HepG2 (cell line): ENCODE data around the gene SETD7. TPM values are rescaled to one million over a fixed set of nuclear protein-coding genes. Genes with fewer than 3 reads are reported as not detected.
A peak's percentile ranks its signal among the peaks of the same experiment; 100 is the strongest.

Source experiments
- CCDC6 ChIP-seq: sonication (generic); formaldehyde crosslinking; IDR thresholded peaks from 2 replicates; pipeline ENCODE4 v1.8.1; 2022; ENCODE audit warnings: mild to moderate bottlenecking, missing genetic modification reagents, moderate library complexity
- FOXC1 ChIP-seq: sonication (generic); formaldehyde crosslinking; IDR thresholded peaks from 2 replicates; pipeline ENCODE4 v1.8.0; 2022; ENCODE audit warnings: mild to moderate bottlenecking, missing genetic modification reagents, borderline replicate concordance
- HNF1B ChIP-seq: sonication (generic); formaldehyde crosslinking; IDR thresholded peaks from 2 replicates; pipeline ENCODE4 v1.5.1; 2020; ENCODE audit warnings: mild to moderate bottlenecking, moderate library complexity, missing genetic modification reagents
- HNRNPK ChIP-seq: fragments of 200-400 bp; formaldehyde crosslinking; IDR thresholded peaks from 2 replicates; pipeline ENCODE4 v1.6.1; 2018; ENCODE audit warnings: low read length, low read depth, moderate library complexity, mild to moderate bottlenecking; ENCODE audit not compliant: poor library complexity, severe bottlenecking
- KLF11 ChIP-seq: IDR thresholded peaks from 2 replicates; pipeline ENCODE4 v1.6.1; 2016; ENCODE audit warnings: missing compliant biosample characterization
- MEIS1 ChIP-seq: sonication (generic); formaldehyde crosslinking; IDR thresholded peaks from 2 replicates; pipeline ENCODE4 v1.9.0; 2021; ENCODE audit warnings: mild to moderate bottlenecking, missing genetic modification reagents, moderate library complexity, borderline replicate concordance
- NR2F6 ChIP-seq, 2 experiments: IDR thresholded peaks; 2 replicates each; pipeline ENCODE4 v1.6.1; 2016; ENCODE audit warnings: antibody characterized with exemption in 1 of 2, mild to moderate bottlenecking in 1 of 2
- ZNF343 ChIP-seq: sonication (generic); formaldehyde crosslinking; IDR thresholded peaks from 2 replicates; pipeline ENCODE4 v1.4.0; 2020; ENCODE audit warnings: mild to moderate bottlenecking, missing genetic modification reagents
- ZNF768 ChIP-seq: sonication (generic); formaldehyde crosslinking; IDR thresholded peaks from 2 replicates; pipeline ENCODE4 v1.4.0; 2020; ENCODE audit warnings: missing genetic modification reagents
- ZNF781 ChIP-seq: sonication (generic); formaldehyde crosslinking; IDR thresholded peaks from 2 replicates; pipeline ENCODE4 v1.5.1; 2020; ENCODE audit warnings: borderline replicate concordance, mild to moderate bottlenecking, missing genetic modification reagents; ENCODE audit errors: not compliant biosample characterization
- polyA plus RNA-seq, 8 experiments: library from polyadenylated mRNA; depleted of rRNA in 3 of 8; stranded (reverse) in 7 of 8; unstranded in 1 of 8; fragments of >200 nt; fragmentation: Illumina TruSeq in 4 of 8; extraction: Trizol in 4 of 8; gene quantifications; 2 replicates each; pipeline versions ENCODE4 v1.2.1 to v1.2.3, GENCODE V29; 2011 to 2016; ENCODE audit warnings: low read depth in 4 of 8, missing spikeins in 1 of 8, mixed read lengths in 1 of 8; ENCODE audit not compliant: insufficient read depth in 1 of 8
- total RNA-seq, 5 experiments: library from RNA; depleted of rRNA; stranded (reverse); fragments of >200 nt; fragmentation: Illumina TruSeq; extraction: Trizol; gene quantifications; 2 replicates each; pipeline ENCODE4 v1.2.3, GENCODE V29; 2016; ENCODE audit warnings: low read depth in 1 of 5
- TF ChIP-seq, protein P1 (sequence below): sonication (generic); formaldehyde crosslinking; IDR thresholded peaks from 2 replicates; pipeline ENCODE4; 2020; ENCODE audit warnings: missing genetic modification reagents, mild to moderate bottlenecking, borderline replicate concordance
- TF ChIP-seq, protein P2 (sequence below): sonication (generic); formaldehyde crosslinking; IDR thresholded peaks from 2 replicates; pipeline ENCODE4 v1.8.1; 2022; ENCODE audit warnings: mild to moderate bottlenecking, missing genetic modification reagents
- TF ChIP-seq, protein P3 (sequence below): sonication (generic); formaldehyde crosslinking; IDR thresholded peaks from 2 replicates; pipeline ENCODE4 v1.8.0; 2023; ENCODE audit warnings: mild to moderate bottlenecking, missing genetic modification reagents
- TF ChIP-seq, protein P4 (sequence below): sonication (generic); formaldehyde crosslinking; IDR thresholded peaks from 2 replicates; pipeline ENCODE4 v1.4.0; 2020; ENCODE audit warnings: missing genetic modification reagents

Gene SETD7
- total and polyA plus RNA-seq, 2 of the 13 experiments (the other 11 are each of a cell fraction or from before 2014, with no cell fraction given): 0.08 to 0.22 TPM

DNA sequence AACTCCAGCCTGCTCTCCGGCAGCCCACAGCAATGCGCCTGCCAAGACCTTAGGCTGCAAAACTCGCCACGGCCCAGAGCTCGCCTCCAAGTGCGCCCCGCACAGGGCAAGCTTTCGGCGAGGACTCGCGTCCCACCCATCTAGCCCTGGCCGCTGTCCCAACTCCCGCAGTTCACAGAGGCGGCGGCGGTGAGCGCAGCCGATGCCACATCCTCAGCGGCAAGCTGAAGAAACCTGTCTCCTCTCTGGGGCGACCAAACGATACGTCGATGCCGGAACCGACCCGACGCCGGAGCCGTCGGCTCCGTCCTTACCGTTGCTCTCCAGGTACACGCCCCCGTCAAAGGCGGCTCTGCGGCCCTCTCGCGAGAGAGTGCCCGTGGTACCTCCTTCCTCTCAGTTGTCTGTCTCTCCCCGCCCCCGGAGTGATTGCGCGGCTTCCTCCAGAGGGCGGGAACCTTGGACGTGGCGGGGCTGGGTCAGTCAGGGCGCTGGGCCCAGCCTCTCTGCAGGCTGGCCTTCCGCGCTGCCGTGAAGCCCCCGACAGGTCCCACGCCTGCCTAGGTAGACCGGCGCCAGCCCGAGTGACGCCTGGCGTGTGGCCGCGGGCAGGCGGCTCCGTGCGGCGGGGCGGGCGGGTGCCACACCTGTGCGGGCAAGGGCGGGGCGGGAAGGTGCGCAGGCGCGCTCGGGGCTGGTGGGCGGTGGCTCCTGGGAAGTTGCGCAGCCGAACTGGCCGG is 102.5 kb downstream of the SETD7 start (continued):
- TF ChIP-seq, protein P1, sequence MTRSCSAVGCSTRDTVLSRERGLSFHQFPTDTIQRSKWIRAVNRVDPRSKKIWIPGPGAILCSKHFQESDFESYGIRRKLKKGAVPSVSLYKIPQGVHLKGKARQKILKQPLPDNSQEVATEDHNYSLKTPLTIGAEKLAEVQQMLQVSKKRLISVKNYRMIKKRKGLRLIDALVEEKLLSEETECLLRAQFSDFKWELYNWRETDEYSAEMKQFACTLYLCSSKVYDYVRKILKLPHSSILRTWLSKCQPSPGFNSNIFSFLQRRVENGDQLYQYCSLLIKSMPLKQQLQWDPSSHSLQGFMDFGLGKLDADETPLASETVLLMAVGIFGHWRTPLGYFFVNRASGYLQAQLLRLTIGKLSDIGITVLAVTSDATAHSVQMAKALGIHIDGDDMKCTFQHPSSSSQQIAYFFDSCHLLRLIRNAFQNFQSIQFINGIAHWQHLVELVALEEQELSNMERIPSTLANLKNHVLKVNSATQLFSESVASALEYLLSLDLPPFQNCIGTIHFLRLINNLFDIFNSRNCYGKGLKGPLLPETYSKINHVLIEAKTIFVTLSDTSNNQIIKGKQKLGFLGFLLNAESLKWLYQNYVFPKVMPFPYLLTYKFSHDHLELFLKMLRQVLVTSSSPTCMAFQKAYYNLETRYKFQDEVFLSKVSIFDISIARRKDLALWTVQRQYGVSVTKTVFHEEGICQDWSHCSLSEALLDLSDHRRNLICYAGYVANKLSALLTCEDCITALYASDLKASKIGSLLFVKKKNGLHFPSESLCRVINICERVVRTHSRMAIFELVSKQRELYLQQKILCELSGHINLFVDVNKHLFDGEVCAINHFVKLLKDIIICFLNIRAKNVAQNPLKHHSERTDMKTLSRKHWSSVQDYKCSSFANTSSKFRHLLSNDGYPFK: peak; percentile 31; the same call in 1 of the 2 replicates
- no peak for TF ChIP-seq NR2F6 (IDR thresholded peaks at IDR 0.05)
- peak; percentile 31; the same call in 1 of the 2 replicates for TF ChIP-seq NR2F6 (CRISPR knock-in tag; IDR thresholded peaks at IDR 0.05)
- TF ChIP-seq CCDC6 (CRISPR knock-in tag): peak; percentile 62
- no peak for TF ChIP-seq KLF11 (CRISPR knock-in tag)
- TF ChIP-seq HNF1B (CRISPR knock-in tag): peak; percentile 86
- TF ChIP-seq, protein P2, sequence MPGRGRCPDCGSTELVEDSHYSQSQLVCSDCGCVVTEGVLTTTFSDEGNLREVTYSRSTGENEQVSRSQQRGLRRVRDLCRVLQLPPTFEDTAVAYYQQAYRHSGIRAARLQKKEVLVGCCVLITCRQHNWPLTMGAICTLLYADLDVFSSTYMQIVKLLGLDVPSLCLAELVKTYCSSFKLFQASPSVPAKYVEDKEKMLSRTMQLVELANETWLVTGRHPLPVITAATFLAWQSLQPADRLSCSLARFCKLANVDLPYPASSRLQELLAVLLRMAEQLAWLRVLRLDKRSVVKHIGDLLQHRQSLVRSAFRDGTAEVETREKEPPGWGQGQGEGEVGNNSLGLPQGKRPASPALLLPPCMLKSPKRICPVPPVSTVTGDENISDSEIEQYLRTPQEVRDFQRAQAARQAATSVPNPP (CRISPR knock-in tag): peak; percentile 94
- no peak; the same call in 1 of the 2 replicates for TF ChIP-seq ZNF343 (CRISPR knock-in tag)
- peak; percentile 48 for TF ChIP-seq ZNF781 (CRISPR knock-in tag)
- 0 out of 2 replicates have a peak, but pooled peaks have one; percentile 42 for TF ChIP-seq ZNF768 (CRISPR knock-in tag)
- peak; percentile 73 for TF ChIP-seq MEIS1 (CRISPR knock-in tag)
- TF ChIP-seq, protein P3, sequence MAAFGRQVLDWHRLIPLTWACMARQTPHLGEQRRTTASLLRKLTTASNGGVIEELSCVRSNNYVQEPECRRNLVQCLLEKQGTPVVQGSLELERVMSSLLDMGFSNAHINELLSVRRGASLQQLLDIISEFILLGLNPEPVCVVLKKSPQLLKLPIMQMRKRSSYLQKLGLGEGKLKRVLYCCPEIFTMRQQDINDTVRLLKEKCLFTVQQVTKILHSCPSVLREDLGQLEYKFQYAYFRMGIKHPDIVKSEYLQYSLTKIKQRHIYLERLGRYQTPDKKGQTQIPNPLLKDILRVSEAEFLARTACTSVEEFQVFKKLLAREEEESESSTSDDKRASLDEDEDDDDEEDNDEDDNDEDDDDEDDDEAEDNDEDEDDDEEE: peak; percentile 99
- TF ChIP-seq HNRNPK: peak; percentile 13
- peak; percentile 83; the same call in 1 of the 2 replicates for TF ChIP-seq FOXC1
- TF ChIP-seq, protein P4, sequence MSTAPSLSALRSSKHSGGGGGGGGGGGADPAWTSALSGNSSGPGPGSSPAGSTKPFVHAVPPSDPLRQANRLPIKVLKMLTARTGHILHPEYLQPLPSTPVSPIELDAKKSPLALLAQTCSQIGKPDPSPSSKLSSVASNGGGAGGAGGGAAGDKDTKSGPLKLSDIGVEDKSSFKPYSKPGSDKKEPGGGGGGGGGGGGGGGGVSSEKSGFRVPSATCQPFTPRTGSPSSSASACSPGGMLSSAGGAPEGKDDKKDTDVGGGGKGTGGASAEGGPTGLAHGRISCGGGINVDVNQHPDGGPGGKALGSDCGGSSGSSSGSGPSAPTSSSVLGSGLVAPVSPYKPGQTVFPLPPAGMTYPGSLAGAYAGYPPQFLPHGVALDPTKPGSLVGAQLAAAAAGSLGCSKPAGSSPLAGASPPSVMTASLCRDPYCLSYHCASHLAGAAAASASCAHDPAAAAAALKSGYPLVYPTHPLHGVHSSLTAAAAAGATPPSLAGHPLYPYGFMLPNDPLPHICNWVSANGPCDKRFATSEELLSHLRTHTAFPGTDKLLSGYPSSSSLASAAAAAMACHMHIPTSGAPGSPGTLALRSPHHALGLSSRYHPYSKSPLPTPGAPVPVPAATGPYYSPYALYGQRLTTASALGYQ (CRISPR knock-in tag): no peak; the same call in 1 of the 2 replicates
